Astrocyte (in vitro differentiated cells and primary cell): ENCODE measurements around the gene ORAI2.

Experiments
- EZH2 ChIP-seq: IDR thresholded peaks from 2 replicates; pipeline ENCODE4 v1.6.1; 2012; ENCODE audit warnings: mild to moderate bottlenecking, low read length, inconsistent platforms; ENCODE audit not compliant: insufficient read depth
- TF ChIP-seq, protein P1 (sequence below): IDR thresholded peaks from 2 replicates; pipeline ENCODE4 v1.5.1; 2011; ENCODE audit warnings: low read depth, mild to moderate bottlenecking, inconsistent platforms, low read length, moderate library complexity; ENCODE audit not compliant: insufficient read depth

DNA sequence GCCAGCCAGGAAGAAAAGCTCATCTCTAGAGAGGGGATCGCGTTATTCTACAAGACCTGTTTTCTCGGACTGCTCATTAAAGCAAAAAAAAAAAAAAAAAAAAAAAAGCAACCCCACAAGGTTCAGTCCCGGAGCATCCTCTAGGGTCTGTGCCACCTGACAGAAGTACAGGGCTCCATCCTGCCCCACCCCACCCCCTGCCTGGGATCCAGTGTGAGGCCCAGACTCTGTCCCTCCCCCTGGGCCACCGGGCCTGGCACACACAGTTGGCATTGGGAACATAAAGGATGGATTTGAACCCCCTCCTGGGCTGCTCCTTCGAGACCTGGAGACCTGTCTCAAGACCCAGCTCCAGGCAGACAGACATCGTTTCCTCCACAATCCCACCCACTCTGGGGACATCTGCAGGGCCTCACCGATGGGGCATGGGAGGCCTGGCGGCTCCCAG lies 688 bp downstream of the ORAI2 start:
- TF ChIP-seq, protein P1, sequence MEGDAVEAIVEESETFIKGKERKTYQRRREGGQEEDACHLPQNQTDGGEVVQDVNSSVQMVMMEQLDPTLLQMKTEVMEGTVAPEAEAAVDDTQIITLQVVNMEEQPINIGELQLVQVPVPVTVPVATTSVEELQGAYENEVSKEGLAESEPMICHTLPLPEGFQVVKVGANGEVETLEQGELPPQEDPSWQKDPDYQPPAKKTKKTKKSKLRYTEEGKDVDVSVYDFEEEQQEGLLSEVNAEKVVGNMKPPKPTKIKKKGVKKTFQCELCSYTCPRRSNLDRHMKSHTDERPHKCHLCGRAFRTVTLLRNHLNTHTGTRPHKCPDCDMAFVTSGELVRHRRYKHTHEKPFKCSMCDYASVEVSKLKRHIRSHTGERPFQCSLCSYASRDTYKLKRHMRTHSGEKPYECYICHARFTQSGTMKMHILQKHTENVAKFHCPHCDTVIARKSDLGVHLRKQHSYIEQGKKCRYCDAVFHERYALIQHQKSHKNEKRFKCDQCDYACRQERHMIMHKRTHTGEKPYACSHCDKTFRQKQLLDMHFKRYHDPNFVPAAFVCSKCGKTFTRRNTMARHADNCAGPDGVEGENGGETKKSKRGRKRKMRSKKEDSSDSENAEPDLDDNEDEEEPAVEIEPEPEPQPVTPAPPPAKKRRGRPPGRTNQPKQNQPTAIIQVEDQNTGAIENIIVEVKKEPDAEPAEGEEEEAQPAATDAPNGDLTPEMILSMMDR = no peak
- no peak for TF ChIP-seq EZH2
